ENCODE measurements around the gene APOA1.

The APOA1 gene

DNA sequence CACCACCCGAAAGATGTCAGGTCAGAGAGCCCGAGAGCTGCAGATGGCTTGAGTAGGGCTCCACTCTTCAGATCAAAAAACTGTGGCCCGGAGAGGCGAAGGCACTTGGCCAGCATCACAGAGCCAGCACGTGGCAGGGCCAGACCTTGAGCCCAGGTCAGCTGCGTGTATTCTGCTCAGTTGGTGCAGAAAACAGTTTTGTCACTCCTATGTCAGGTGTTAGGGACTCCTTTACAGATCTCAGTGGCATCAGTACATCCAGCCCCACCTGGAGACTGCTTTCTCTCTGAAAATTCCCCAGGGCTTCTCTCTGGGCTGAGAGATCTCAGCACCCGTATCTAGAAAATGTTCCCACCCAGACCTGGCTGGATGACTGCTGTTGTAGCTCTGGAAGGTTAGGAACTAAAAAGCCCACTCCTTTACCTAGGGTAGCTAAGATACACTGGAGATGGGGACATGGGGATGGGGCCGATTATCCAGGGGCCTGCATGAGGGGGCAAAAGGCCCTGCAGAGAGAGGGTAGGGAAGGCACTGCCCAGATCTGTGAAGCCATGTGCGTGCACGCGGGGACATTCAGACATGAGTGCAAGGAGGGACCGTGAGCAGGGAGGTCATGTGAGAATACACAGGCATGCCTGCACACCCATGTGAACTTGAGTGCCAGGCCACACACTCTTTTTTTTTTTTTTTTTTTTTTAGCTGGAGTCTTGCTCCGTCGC, 3.4 kb downstream of the APOA1 start:
- CTCF ChIA-PET, result interaction anchor here (0.6 to 0.7 kb wide), 2 partner anchors 43 to 101 kb away, joined by 3 read pairs; partner anchors contain the start of gene APOA5
- TF ChIP-seq BHLHE40 (IDR thresholded peaks at IDR 0.05; ENCODE audit: borderline replicate concordance) (no peak), ZNF384 (IDR thresholded peaks at IDR 0.05) (no peak), FOXM1 (IDR thresholded peaks at IDR 0.05; ENCODE audit: borderline replicate concordance) (no peak), ELF4 (IDR thresholded peaks at IDR 0.05) (no peak), FOXA1 (IDR thresholded peaks at IDR 0.05) (no peak), ARNT (IDR thresholded peaks at IDR 0.05) (no peak), HDGF (IDR thresholded peaks at IDR 0.05; ENCODE audit: borderline replicate concordance) (no peak), CTBP1 (IDR thresholded peaks at IDR 0.05; ENCODE audit: borderline replicate concordance) (no peak), SUZ12 (IDR thresholded peaks at IDR 0.05) (no peak), FOXK2 (IDR thresholded peaks at IDR 0.05) (no peak), L3MBTL2 (conservative IDR thresholded peaks at IDR 0.05) (no peak), SP1 (IDR thresholded peaks at IDR 0.05) (no peak), NFRKB (IDR thresholded peaks at IDR 0.05) (no peak), LEF1 (IDR thresholded peaks at IDR 0.05; ENCODE audit: borderline replicate concordance) (no peak)
- TF ChIP-seq, protein P1, sequence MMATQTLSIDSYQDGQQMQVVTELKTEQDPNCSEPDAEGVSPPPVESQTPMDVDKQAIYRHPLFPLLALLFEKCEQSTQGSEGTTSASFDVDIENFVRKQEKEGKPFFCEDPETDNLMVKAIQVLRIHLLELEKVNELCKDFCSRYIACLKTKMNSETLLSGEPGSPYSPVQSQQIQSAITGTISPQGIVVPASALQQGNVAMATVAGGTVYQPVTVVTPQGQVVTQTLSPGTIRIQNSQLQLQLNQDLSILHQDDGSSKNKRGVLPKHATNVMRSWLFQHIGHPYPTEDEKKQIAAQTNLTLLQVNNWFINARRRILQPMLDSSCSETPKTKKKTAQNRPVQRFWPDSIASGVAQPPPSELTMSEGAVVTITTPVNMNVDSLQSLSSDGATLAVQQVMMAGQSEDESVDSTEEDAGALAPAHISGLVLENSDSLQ (IDR thresholded peaks at IDR 0.05), result no peak
- DNase-seq (ENCODE audit: extremely low spot score), result no peak
- POLR2A ChIA-PET, result interaction anchor here (0.6 to 3.0 kb wide), 2 partner anchors 44 to 46 kb away, joined by 4 to 24 read pairs; partner anchors contain the start of gene ZPR1

DNA sequence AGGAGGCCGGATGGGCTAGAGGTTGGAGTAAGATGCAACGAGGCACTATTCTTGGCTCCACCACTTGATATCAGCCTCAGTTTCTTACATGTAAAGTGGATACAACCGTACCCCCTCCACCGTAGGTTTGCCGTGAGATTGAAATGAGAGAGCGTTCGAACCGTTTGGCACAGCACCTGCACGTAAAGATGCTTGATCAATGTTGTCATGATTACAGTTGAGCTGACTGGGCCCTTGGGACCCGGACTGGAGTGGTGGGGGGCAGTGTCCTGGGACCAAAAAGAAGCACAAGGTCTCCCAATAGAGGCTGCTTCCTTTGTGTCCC, 4.0 kb downstream of the APOA1 start:
- POLR2A ChIA-PET, result interaction anchor here (0.6 kb wide), 1 partner anchor 43 kb away, joined by 4 read pairs; no protein-coding TSS in a partner anchor
- CTCF ChIA-PET, result interaction anchor here (0.6 to 0.7 kb wide), 2 partner anchors 42 to 100 kb away, joined by 3 read pairs; partner anchors contain the start of gene APOA5
- TF ChIP-seq ELF4 (IDR thresholded peaks at IDR 0.05), result no peak
- TF ChIP-seq CTBP1 (IDR thresholded peaks at IDR 0.05; ENCODE audit: borderline replicate concordance), result no peak
- no peak for TF ChIP-seq FOXK2 (IDR thresholded peaks at IDR 0.05)
- TF ChIP-seq HDGF (IDR thresholded peaks at IDR 0.05; ENCODE audit: borderline replicate concordance), result no peak
- no peak for TF ChIP-seq ZNF384 (IDR thresholded peaks at IDR 0.05)
- TF ChIP-seq SP1 (IDR thresholded peaks at IDR 0.05), result no peak
- no peak for TF ChIP-seq TARDBP (IDR thresholded peaks at IDR 0.05)
- no peak for TF ChIP-seq SUZ12 (IDR thresholded peaks at IDR 0.05)
- no peak for TF ChIP-seq ARNT (IDR thresholded peaks at IDR 0.05)
- TF ChIP-seq NFRKB (IDR thresholded peaks at IDR 0.05), result no peak
- TF ChIP-seq LEF1 (IDR thresholded peaks at IDR 0.05; ENCODE audit: borderline replicate concordance), result no peak
- no peak for DNase-seq (ENCODE audit: extremely low spot score)

DNA sequence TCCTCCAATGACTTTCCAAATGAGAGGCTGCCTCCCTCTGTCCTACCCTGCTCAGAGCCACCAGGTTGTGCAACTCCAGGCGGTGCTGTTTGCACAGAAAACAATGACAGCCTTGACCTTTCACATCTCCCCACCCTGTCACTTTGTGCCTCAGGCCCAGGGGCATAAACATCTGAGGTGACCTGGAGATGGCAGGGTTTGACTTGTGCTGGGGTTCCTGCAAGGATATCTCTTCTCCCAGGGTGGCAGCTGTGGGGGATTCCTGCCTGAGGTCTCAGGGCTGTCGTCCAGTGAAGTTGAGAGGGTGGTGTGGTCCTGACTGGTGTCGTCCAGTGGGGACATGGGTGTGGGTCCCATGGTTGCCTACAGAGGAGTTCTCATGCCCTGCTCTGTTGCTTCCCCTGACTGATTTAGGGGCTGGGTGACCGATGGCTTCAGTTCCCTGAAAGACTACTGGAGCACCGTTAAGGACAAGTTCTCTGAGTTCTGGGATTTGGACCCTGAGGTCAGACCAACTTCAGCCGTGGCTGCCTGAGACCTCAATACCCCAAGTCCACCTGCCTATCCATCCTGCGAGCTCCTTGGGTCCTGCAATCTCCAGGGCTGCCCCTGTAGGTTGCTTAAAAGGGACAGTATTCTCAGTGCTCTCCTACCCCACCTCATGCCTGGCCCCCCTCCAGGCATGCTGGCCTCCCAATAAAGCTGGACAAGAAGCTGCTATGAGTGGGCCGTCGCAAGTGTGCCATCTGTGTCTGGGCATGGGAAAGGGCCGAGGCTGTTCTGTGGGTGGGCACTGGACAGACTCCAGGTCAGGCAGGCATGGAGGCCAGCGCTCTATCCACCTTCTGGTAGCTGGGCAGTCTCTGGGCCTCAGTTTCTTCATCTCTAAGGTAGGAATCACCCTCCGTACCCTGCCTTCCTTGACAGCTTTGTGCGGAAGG, 4.8 kb downstream of the APOA1 start:
- ChIA-PET CTCF (no interaction called here), POLR2A (no interaction called here)
- TF ChIP-seq NFRKB (IDR thresholded peaks at IDR 0.05), result no peak
- TF ChIP-seq FOXK2 (IDR thresholded peaks at IDR 0.05), result no peak
- TF ChIP-seq BHLHE40 (IDR thresholded peaks at IDR 0.05; ENCODE audit: borderline replicate concordance), result no peak
- TF ChIP-seq FOXA1 (IDR thresholded peaks at IDR 0.05), result no peak
- DNase-seq (ENCODE audit: extremely low spot score), result no peak

DNA sequence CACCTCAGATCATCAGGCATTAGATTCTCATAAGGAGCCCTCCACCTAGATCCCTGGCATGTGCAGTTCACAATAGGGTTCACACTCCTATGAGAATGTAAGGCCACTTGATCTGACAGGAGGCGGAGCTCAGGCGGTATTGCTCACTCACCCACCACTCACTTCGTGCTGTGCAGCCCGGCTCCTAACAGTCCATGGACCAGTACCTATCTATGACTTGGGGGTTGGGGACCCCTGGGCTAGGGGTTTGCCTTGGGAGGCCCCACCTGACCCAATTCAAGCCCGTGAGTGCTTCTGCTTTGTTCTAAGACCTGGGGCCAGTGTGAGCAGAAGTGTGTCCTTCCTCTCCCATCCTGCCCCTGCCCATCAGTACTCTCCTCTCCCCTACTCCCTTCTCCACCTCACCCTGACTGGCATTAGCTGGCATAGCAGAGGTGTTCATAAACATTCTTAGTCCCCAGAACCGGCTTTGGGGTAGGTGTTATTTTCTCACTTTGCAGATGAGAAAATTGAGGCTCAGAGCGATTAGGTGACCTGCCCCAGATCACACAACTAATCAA, 5.6 kb downstream of the APOA1 start:
- POLR2A ChIA-PET, result no interaction called here
- CTCF ChIA-PET, result interaction anchor here (0.6 kb wide), 1 partner anchor 29 kb away, joined by 4 read pairs; no protein-coding TSS in a partner anchor
- no peak for DNase-seq (ENCODE audit: extremely low spot score)
- no peak for TF ChIP-seq SP1 (IDR thresholded peaks at IDR 0.05)
- no peak for TF ChIP-seq L3MBTL2 (conservative IDR thresholded peaks at IDR 0.05)
- TF ChIP-seq CTBP1 (IDR thresholded peaks at IDR 0.05; ENCODE audit: borderline replicate concordance), result no peak
- TF ChIP-seq ELF4 (IDR thresholded peaks at IDR 0.05), result no peak
- no peak for TF ChIP-seq SUZ12 (IDR thresholded peaks at IDR 0.05)
- TF ChIP-seq FOXA1 (IDR thresholded peaks at IDR 0.05), result no peak
- TF ChIP-seq, protein P1 (IDR thresholded peaks at IDR 0.05), result no peak
- TF ChIP-seq TARDBP (IDR thresholded peaks at IDR 0.05), result no peak
- TF ChIP-seq BHLHE40 (IDR thresholded peaks at IDR 0.05; ENCODE audit: borderline replicate concordance), result no peak
- TF ChIP-seq FOXK2 (IDR thresholded peaks at IDR 0.05), result no peak
- no peak for TF ChIP-seq ZNF384 (IDR thresholded peaks at IDR 0.05)

DNA sequence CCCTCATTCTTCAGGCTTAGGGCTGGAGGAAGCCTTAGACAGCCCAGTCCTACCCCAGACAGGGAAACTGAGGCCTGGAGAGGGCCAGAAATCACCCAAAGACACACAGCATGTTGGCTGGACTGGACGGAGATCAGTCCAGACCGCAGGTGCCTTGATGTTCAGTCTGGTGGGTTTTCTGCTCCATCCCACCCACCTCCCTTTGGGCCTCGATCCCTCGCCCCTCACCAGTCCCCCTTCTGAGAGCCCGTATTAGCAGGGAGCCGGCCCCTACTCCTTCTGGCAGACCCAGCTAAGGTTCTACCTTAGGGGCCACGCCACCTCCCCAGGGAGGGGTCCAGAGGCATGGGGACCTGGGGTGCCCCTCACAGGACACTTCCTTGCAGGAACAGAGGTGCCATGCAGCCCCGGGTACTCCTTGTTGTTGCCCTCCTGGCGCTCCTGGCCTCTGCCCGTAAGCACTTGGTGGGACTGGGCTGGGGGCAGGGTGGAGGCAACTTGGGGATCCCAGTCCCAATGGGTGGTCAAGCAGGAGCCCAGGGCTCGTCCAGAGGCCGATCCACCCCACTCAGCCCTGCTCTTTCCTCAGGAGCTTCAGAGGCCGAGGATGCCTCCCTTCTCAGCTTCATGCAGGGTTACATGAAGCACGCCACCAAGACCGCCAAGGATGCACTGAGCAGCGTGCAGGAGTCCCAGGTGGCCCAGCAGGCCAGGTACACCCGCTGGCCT, 7.1 kb downstream of the APOA1 start:
- CTCF ChIA-PET, result interaction anchor here (0.6 kb wide), 1 partner anchor 23 kb away, joined by 4 read pairs; no protein-coding TSS in a partner anchor
- TF ChIP-seq HDGF (IDR thresholded peaks at IDR 0.05; ENCODE audit: borderline replicate concordance) (no peak), LEF1 (IDR thresholded peaks at IDR 0.05; ENCODE audit: borderline replicate concordance) (no peak), TARDBP (IDR thresholded peaks at IDR 0.05) (no peak), SP1 (IDR thresholded peaks at IDR 0.05) (no peak), FOXA1 (IDR thresholded peaks at IDR 0.05) (no peak), ARNT (IDR thresholded peaks at IDR 0.05) (no peak), ELF4 (IDR thresholded peaks at IDR 0.05) (no peak), FOXK2 (IDR thresholded peaks at IDR 0.05) (no peak), SUZ12 (IDR thresholded peaks at IDR 0.05) (no peak), CTBP1 (IDR thresholded peaks at IDR 0.05; ENCODE audit: borderline replicate concordance) (no peak), BHLHE40 (IDR thresholded peaks at IDR 0.05; ENCODE audit: borderline replicate concordance) (no peak)
- DNase-seq (ENCODE audit: extremely low spot score), result no peak
- POLR2A ChIA-PET, result no interaction called here

All from HEK293T (cell line).